Renal pelvis (tissue), 4 donors: Measurements from ENCODE around the gene EEPD1. TPM values are rescaled to one million over a fixed set of nuclear protein-coding genes. Genes with fewer than 3 reads are reported as not detected.

Experiments used
- DNase-seq: peaks from one replicate; pipeline ENCODE4 v3.0.0-alpha.2; 2013
- polyA plus RNA-seq, 3 donors: library from polyadenylated mRNA; unstranded; fragments of 120-200 nt; gene quantifications; one replicate each; pipeline ENCODE4 v1.2.1, GENCODE V29; 2013; ENCODE audit not compliant: insufficient read length in 3 of 3

The EEPD1 gene
- polyA plus RNA-seq, 3 donors, result 5.4 to 8.4 (median 6.3) TPM

- DNase-seq, result no peak
These were observed 35.9 kb downstream of the EEPD1 start for GRCh38 chr7:36188906-36189305.

GRCh38 chr7:36190447-36191291, 37.6 kb downstream of the EEPD1 start:
- DNase-seq, result no peak

GRCh38 chr7:36191292-36191920, 38.4 kb downstream of the EEPD1 start:
- DNase-seq, result no peak

GRCh38 chr7:36192053-36192824, 39.2 kb downstream of the EEPD1 start:
- no peak for DNase-seq

- DNase-seq, result no peak
These were observed 39.8 kb downstream of the EEPD1 start for GRCh38 chr7:36192877-36193276.

- no peak for DNase-seq
These were observed 45.8 kb downstream of the EEPD1 start for GRCh38 chr7:36198854-36199266.

GRCh38 chr7:36199329-36199728, 46.3 kb downstream of the EEPD1 start:
- no peak for DNase-seq

- no peak for DNase-seq
These were observed 48.2 kb downstream of the EEPD1 start for GRCh38 chr7:36201122-36201723.

GRCh38 chr7:36202398-36202797, 49.3 kb downstream of the EEPD1 start:
- no peak for DNase-seq

GRCh38 chr7:36203071-36203790, 50.2 kb downstream of the EEPD1 start:
- DNase-seq, result no peak

GRCh38 chr7:36204044-36204663, 51.1 kb downstream of the EEPD1 start:
- no peak for DNase-seq

GRCh38 chr7:36204929-36205635, 52.0 kb downstream of the EEPD1 start:
- DNase-seq, result peak; percentile 44

GRCh38 chr7:36205803-36206202, 52.7 kb downstream of the EEPD1 start:
- no peak for DNase-seq

GRCh38 chr7:36207451-36208291, 54.6 kb downstream of the EEPD1 start:
- DNase-seq, result no peak

GRCh38 chr7:36208426-36208825, 55.4 kb downstream of the EEPD1 start:
- no peak for DNase-seq

- no peak for DNase-seq
These were observed 56.2 kb downstream of the EEPD1 start for GRCh38 chr7:36208997-36209813.

- no peak for DNase-seq
These were observed 56.7 kb downstream of the EEPD1 start for GRCh38 chr7:36209814-36210183.

- no peak for DNase-seq
These were observed 57.4 kb downstream of the EEPD1 start for GRCh38 chr7:36210291-36210922.
